Heart right ventricle (tissue), 16 donors: ENCODE data around the gene PIAS4. TPM values are rescaled to one million over a fixed set of nuclear protein-coding genes. Genes with fewer than 3 reads are reported as not detected.

Experiments
- ATAC-seq, 8 donors: fragments of 200-7000 bp; cut with Tn5 transposase; one replicate each; pipeline ENCODE4 v1.9.1; 2020; ENCODE audit warnings: mild to moderate bottlenecking in 8 of 8, moderate library complexity in 8 of 8, moderate number of reproducible peaks in 1 of 8
- DNase-seq, 2 donors: peaks; one replicate each; pipeline ENCODE4 v3.0.0-alpha.2; 2020
- H3K27ac ChIP-seq, 10 donors: fragments of 200-600 bp; sonication (generic) in 2 of 10; one replicate each; pipeline versions ENCODE4 v1.5.0 to v1.8.0; 2020 to 2022; ENCODE audit warnings: mild to moderate bottlenecking in 3 of 10
- H3K27me3 ChIP-seq, 7 donors: fragments of 200-600 bp; one replicate each; pipeline ENCODE4 v1.8.0; 2021 to 2022; ENCODE audit warnings: mild to moderate bottlenecking in 2 of 7
- H3K36me3 ChIP-seq, 9 donors: fragments of 200-600 bp; sonication (generic) in 1 of 9; one replicate each; pipeline versions ENCODE4 v1.5.0 to v1.8.0; 2020 to 2022; ENCODE audit warnings: mild to moderate bottlenecking in 2 of 9
- H3K4me1 ChIP-seq, 9 donors: fragments of 200-600 bp; sonication (generic) in 1 of 9; one replicate each; pipeline versions ENCODE4 v1.5.0 to v1.8.0; 2020 to 2022; ENCODE audit warnings: mild to moderate bottlenecking in 4 of 9
- H3K4me3 ChIP-seq, 10 donors: fragments of 200-600 bp; sonication (generic) in 2 of 10; one replicate each; pipeline versions ENCODE4 v1.5.0 to v1.8.0; 2020 to 2022; ENCODE audit warnings: mild to moderate bottlenecking in 7 of 10, moderate library complexity in 2 of 10
- H3K9me3 ChIP-seq, 11 donors: fragments of 200-600 bp in 10 of 11; sonication (generic) in 2 of 11; one replicate each; pipeline versions ENCODE4 v1.5.0 to v1.8.0; 2013 to 2022; ENCODE audit warnings: mild to moderate bottlenecking in 2 of 11, control low read depth in 1 of 11, moderate library complexity in 1 of 11
- CTCF ChIP-seq, 9 donors: fragments of 200-600 bp; sonication (generic) in 2 of 9; IDR thresholded peaks; one replicate each; pipeline versions ENCODE4 v1.5.0 to v1.8.0; 2021 to 2022; ENCODE audit warnings: antibody characterized with exemption in 9 of 9, mild to moderate bottlenecking in 5 of 9, moderate library complexity in 1 of 9
- WGBS, 2 donors: extraction: QIAGEN DNeasy Blood & Tissue Kit; methylation state at CpG; one replicate each; pipeline ENCODE4 v1.1.7; 2013; ENCODE audit warnings: inconsistent platforms in 1 of 2; 5-methylcytosine and 5-hydroxymethylcytosine counted together
- intact Hi-C, 10 donors: fragments of 100-400 bp; cut with DNase I; formaldehyde crosslinking; loops; one replicate each; pipeline versions ENCODE4 v1.11.1 to v1.14.2; 2022
- polyA plus RNA-seq, 2 donors: library from polyadenylated mRNA; stranded (reverse); fragments of 200-250 nt; gene quantifications; one replicate each; pipeline ENCODE4 v1.2.3, GENCODE V29; 2013
- total RNA-seq, 10 donors: library from RNA; stranded (reverse); fragmentation: NEBNext Ultra II Directional in 3 of 10; extraction: Animal tissue kit (Norgen Biotek cat#: 25700) in 3 of 10; gene quantifications; one replicate each; pipeline versions ENCODE4 v1.2.1 to v1.2.4, GENCODE V29; 2021 to 2023
- donor health status: Arrhythmogenic right ventricular cardiomyopathy.
- donor health status: ischemic (EF 13 %, LVEDD 7.1; RV severe dilation, severe dysfunction).
- donor health status: healthy with polysubstance abuse.
- donor health status: DM: no; HTN: yes; CAD: no.
- donor health status: DM: no; HTN: no; CAD: no.
- donor health status: ischemic (EF 25% LVEDD 6.9; RV normal size, moderate dysfunction).
- donor health status: ischemic (EF 25% LVEDD 5.7; RV mildly dilated, moderate dysfunction).
- donor health status: healthy.
- donor health status: DM: yes; HTN: yes; CAD: no.
- donor health status: Ischemic cardiomyopathy.
- donor health status: ischemic (EF 35%, LVEDD 5.7; RV mildly dilated, moderate dysfunction).
- donor health status: nonischemic (EF 11% LVEDD 7.7; RV severe dilation, severe dysfunction).
- donor health status: DM: yes; HTN: yes; CAD: no.
- donor health status: PGD.
- donor health status: ischemic (EF 29% LVEDD 5.4; RV normal size, mild dysfunction).
- donor health status: nonischemic (EF 23%, LVEDD 6.1; RV moderate dilation, normal function).

The PIAS4 gene
- total and polyA plus RNA-seq, 12 donors = 8.5 to 22.8 (median 13.4) TPM

GRCh38 chr19:4035018-4035566 lies 27.6 kb downstream of the PIAS4 start:
- Histone ChIP-seq H3K36me3 (peaks cover 0 to 88% (median 38%) of the 10 kb centered on the region in 9 donors), H3K4me1 (no peaks in the 10 kb centered on the region), H3K27me3 (no peaks in the 10 kb centered on the region), H3K27ac (no peak overlapping the region), H3K9me3 (no peaks in the 10 kb centered on the region), H3K4me3 (no peak overlapping the region)
- WGBS, 2 donors = 88 to 91% methylated on average over 19 of the region's 19 CpGs
- ATAC-seq = peak in 1 of 8 donors; percentile 3
- DNase-seq = no peak
- no peak for TF ChIP-seq CTCF (IDR thresholded peaks at IDR 0.05)
- intact Hi-C loops = no loop called here

- Histone ChIP-seq H3K4me3 (no peak overlapping the region), H3K27ac (no peak overlapping the region), H3K9me3 (no peaks in the 10 kb centered on the region), H3K4me1 (no peaks in the 10 kb centered on the region), H3K36me3 (peaks cover 0 to 84% (median 38%) of the 10 kb centered on the region in 9 donors), H3K27me3 (no peaks in the 10 kb centered on the region)
- ATAC-seq = peak in 5 of 8 donors; percentile 17 to 33 (median 27)
- TF ChIP-seq CTCF (IDR thresholded peaks at IDR 0.05) = no peak
- WGBS, 2 donors = 85 to 92% methylated on average over 10 of the region's 10 CpGs
- intact Hi-C loops = no loop called here
- no peak for DNase-seq
Measured at GRCh38 chr19:4035582-4035981, 28.0 kb downstream of the PIAS4 start.

DNA sequence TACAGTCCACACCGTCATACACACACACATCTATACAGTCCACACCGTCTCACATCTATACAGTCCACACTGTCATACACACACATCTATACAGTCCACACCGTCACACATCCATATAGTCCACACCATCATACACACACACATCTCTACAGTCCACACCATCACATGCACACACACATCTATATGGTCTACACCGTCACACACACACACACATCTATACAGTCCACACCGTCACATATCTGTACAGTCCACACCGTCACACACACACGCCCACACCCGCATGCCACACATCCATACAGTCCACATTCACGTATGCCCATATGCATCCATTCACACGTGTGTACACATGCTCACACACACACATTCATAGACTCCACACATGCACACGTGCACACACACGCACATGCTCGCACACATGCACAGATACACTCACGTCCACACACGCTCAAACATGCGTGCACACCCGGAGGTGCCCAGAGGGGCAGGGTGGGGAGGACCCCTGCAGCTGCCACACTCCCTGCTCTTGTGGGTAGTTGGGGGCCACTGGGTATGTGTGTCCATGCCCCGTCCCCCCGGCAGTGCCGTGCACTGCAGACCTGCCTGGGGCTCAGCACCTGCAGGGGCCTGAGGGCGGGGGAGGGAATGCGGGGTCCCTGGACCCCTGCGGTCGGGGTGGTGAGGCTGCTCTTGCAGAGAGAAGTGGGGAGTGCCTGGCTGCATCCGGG lies 29.2 kb downstream of the PIAS4 start:
- H3K4me3 ChIP-seq = no peak overlapping the region
- DNase-seq = no peak
- no peak overlapping the region for H3K27ac ChIP-seq
- H3K27me3 ChIP-seq = no peaks in the 10 kb centered on the region
- intact Hi-C loops = no loop called here
- no peaks in the 10 kb centered on the region for H3K4me1 ChIP-seq
- WGBS, 2 donors = 93 to 94% methylated on average over 25 of the region's 25 CpGs
- ATAC-seq = peak in 1 of 8 donors; percentile 1
- TF ChIP-seq CTCF (IDR thresholded peaks at IDR 0.05) = no peak
- H3K9me3 ChIP-seq = no peaks in the 10 kb centered on the region
- H3K36me3 ChIP-seq = peaks cover 0 to 79% (median 40%) of the 10 kb centered on the region in 9 donors

DNA sequence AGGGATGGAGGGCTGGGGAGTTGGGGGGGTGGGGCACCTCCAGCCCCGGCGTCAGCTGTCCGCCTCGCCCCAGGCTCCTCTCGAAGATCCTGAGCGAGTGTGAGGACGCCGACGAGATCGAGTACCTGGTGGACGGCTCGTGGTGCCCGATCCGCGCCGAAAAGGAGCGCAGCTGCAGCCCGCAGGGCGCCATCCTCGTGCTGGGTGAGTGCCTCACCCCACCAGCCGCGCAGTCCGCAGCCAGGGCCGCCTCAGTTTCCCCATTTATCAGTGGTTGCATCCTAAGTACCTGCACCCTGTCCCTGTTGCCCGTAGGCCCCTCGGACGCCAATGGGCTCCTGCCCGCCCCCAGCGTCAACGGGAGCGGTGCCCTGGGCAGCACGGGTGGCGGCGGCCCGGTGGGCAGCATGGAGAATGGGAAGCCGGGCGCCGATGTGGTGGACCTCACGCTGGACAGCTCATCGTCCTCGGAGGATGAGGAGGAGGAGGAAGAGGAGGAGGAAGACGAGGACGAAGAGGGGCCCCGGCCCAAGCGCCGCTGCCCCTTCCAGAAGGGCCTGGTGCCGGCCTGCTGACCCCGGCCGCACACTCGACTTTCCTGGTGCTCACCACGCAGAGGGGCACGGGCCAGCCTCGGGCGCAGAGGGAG lies 29.9 kb downstream of the PIAS4 start:
- H3K4me1 ChIP-seq = peaks cover 0 to 5% (median 2%) of the 10 kb centered on the region in 9 donors
- ATAC-seq = peak in 1 of 8 donors; percentile 1
- H3K9me3 ChIP-seq = no peaks in the 10 kb centered on the region
- peaks cover 0 to 79% (median 35%) of the 10 kb centered on the region in 9 donors for H3K36me3 ChIP-seq
- 93 to 94% methylated on average over 49 to 54 of the region's 54 CpGs for WGBS, 2 donors
- no peak for DNase-seq
- no peak overlapping the region for H3K27ac ChIP-seq
- no peak for TF ChIP-seq CTCF (IDR thresholded peaks at IDR 0.05)
- H3K4me3 ChIP-seq = no peak overlapping the region
- intact Hi-C loops = no loop called here
- H3K27me3 ChIP-seq = no peaks in the 10 kb centered on the region
